Kidney capillary endothelial cell (primary cell): ENCODE measurements around the gene HYI.
"Not testable (repeated sequence)": the region's sequence is repeated elsewhere in the genome, so short reads cannot be mapped to it uniquely, and the experiment has no call there.

ENCODE experiments used
- DNase-seq: peaks from one replicate; pipeline ENCODE4 v3.0.0-alpha.2; 2018; ENCODE audit warnings: low spot score

HYI gene

GRCh38 chr1:43427524-43427923 is 26.2 kb downstream of the HYI start:
- DNase-seq = no peak

DNA sequence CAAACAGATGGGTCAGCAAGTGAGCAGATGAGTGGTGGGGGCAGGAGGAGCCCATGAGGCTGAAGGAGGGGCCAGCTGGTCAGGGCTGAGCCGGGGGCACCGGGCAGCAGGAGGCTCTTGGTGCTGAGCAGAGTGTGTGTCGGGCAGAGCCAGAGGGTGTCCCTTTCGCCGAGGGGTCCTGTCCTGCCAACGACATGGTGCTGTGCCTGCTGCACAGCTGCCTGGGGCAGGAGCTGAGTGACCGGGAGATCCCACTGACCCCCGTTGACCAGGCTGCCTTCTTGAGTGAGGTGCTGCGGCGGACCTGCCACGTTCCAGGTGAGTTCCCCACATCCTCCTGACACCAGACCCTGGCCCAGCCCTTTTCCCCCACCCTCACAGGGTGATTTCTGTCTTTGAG is 27.5 kb downstream of the HYI start:
- DNase-seq = no peak

DNA sequence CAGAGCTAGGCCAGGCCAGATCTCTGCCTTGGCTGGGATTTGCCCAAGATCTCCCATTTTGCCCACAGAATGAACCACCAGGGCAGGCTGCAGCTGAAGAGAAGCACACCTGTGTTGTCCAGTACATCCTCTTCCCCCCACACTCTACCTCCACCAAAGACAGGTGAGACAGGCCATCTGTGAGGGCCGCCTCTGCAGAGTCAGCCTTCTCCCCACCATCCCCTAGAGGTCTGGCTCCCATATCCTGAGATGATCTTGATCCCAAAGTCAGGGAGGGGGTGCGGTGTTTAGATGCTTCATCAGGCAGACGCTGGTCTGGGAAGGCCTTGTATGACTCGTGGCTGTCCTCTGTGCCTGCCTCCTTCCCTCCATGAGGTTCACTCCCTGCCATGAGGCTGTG is 28.7 kb downstream of the HYI start:
- DNase-seq = no peak

- no peak for DNase-seq
Observed at GRCh38 chr1:43423672-43424550, 29.8 kb downstream of the HYI start.

GRCh38 chr1:43422995-43423671 is 30.6 kb downstream of the HYI start:
- DNase-seq = no peak

DNA sequence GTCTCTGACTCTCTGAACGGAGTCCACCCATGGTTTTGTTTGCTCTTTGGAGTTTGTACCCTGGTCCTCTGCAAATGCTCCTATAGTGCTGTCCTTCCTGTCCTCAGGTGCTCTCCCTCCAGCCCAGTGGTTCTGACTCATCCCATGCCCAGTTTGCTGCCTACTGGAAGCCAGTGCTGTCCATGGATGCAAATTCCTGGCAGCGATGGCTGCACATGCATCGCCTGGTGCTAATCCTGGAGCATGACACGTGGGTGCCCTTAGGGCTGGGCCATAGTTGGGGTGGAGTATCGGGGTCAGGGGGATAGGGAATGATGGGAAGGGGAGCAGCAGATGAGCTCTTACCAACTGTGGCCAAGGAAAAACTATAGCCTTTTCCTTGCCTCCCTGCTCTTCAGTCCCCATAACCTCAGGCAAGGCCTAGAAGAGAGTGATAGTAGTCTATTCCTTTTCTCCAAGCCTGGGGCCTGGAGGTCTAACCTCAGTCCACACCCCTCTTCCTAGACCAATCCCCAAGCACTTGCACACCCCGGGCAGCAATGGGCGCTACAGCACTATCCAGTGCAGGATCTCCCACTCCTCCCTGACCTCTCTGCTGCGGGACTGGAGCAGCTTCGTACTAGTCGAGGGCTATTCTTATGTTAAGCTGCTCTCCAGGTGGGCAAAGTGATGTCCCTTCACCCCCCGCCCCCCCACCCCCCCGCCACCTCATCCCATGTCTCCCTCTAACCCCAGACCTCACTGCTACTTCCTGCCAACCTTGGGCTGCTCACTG is 31.6 kb downstream of the HYI start:
- DNase-seq = no peak

- DNase-seq = no peak
Observed at GRCh38 chr1:43421396-43421795, 32.3 kb downstream of the HYI start.

DNA sequence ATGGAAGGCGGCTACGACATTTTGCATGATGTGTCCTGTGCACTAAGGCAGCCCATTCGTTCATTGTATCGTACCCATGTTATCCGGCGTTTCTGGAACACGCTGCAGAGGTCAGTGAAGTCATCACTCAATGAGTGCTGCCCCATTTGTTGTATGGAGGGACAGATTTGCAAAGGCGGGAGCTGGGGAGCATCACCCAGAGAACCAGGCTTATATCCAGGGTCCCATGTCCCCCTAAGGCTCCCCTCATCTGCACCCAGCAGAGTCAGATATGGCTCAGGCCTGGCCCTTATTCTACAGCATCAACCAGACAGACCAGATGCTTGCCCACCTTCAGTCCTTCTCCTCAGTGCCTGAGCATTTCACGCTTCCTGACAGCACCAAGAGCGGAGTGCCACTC is 32.9 kb downstream of the HYI start:
- no peak for DNase-seq

DNA sequence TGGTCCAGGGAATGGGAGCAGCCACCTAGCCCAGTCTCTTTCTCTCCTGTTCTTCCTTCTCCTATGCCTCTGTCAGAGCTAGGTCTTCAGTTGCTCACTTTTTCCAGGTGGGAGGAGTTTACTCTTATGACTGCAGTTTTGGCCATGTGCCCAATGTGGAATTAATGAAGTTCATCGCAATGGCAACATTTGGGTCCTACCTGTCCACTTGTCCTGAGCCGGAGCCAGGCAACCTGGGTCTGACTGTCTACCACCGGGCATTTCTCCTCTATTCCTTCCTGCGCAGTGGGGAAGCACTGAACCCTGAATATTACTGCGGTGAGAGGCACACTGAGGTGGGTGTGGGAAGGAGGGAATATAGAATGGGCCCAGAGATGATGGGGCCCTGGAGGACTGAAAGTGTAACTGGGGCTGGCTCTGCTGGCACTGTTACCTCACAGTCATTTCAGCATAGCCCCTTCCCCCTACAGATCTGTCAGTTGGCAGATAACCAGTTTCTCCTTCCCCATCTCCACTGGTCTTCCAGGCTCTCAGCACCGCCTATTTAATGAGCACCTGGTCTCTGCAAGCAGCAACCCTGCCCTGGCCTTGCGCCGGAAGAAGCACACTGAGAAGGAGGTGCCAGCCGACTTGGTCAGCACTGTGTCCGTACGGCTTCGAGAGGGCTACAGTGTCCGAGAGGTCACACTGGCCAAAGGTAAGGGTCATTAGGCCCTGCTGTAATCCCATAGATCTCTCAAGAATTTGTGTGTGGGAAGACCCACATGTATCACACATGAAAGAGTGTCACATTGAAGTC is 33.9 kb downstream of the HYI start:
- DNase-seq = no peak

- no peak for DNase-seq
Observed at GRCh38 chr1:43418858-43419257, 34.9 kb downstream of the HYI start.

DNA sequence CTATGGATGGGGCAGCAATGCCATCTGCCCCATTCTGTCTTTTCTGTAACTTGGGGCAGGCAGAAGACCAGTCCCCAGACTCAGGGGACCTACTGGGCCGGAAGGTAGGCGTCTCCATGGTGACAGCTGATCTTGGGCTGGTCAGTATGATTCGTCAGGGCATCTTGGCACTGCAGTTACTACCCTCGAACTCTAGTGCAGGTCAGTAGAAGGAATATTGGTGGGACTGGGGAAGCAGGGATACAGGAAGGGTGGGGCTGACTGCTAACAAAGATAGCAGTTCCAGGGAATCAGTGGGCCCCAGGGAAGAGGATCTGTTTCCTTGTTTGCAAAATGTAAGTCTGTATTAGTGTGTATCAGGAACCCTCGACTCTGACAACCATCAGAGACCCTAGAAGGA is 37.8 kb downstream of the HYI start:
- DNase-seq = peak; percentile 17

GRCh38 chr1:43414634-43415223 is 39.0 kb downstream of the HYI start:
- peak; percentile 68 for DNase-seq

GRCh38 chr1:43413426-43413825 is 40.3 kb downstream of the HYI start:
- not testable (repeated sequence) for DNase-seq

DNA sequence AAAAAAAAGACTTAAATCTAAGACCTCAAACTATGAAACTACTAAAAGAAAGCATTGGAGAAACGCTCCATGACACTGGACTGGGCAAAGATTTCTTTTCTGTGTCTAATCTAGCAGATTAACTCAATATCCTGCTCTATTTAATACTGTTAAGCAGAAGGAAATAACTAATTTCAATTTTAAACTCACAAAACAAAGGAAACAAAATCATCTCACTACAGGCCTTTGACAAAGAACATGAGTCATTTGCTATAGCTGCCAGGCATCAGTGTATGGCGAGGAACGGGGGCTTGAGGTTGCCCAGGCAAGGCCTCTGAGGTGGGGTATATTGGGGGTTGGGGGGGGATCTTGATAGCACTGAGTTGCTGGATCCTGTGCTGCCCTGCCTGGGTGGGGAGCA is 43.2 kb downstream of the HYI start:
- DNase-seq = peak; percentile 46

DNA sequence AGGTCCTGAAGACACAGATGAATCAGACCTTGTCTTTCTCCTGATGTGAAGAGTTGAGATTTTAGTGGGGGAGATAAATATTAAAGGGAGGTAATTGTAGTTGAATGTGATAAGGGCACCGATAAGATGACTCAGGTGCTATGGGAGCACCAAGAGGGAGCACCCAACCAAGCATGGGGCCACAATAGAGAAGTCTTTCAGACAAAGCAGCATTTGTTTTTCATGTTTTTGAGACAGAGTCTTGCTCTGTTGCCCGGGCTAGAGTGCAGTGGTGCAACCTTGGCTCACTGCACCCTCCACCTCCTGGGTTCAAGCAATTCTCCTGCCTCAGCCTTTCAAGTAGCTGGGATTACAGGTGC is 47.9 kb downstream of the HYI start:
- no peak for DNase-seq

DNA sequence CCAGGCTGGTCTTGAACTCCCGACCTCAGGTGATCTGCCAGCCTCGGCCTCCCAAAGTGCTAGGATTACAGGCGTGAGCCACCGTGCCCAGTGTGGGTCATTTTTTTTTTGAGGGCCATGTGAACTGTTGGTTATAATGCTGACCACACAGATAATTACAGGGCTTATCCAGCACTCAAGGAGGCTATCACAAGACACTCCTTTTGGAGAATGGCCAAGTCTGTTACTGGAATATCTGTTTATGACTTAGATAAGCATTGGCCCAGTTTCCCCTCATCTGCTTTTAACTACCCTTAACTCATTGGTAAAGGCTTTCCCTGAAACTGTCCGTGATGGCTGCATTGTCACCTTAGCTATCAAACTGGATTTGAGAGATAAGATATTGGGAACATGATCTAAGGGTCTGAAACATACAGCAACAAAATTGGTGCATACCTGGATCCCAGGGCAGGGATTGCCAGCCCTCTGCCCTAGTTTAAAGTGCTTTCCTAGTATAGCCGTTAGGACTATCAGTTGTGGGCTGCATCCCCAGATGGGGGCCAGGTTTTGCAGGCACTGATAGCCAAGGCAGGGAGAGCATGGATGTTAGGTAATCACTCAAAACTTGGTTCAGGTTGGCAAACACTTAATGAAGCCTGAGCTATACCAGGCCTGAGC is 48.4 kb downstream of the HYI start:
- no peak for DNase-seq

DNA sequence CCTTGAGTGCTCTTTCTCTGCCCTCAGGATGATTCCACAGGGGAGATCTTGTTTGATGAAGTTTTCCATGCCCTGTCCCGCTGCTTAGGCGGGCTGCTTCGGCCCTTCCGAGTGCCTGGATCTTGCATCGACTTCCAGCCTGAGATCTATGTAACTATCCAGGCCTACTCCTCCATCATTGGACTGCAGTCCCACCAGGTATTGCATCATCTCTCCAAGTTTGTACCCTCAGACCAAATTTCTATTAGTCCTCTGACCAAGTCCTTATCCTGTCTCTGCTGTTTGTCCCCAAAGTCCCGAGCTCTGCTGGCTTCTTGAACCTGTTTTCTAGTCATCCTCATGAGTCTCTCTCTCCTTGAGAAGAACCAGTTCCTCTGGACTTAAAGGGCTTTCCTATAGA is 49.4 kb downstream of the HYI start:
- DNase-seq = no peak

GRCh38 chr1:43402089-43402865 is 51.5 kb downstream of the HYI start:
- DNase-seq = no peak
